Activated B cell treated with CpG ODN at 0.5 μM for 24 hours (primary cell): ENCODE data around the gene SUCLG2. TPM values are rescaled to one million over a fixed set of nuclear protein-coding genes. Genes with fewer than 3 reads are reported as not detected.

Experiments used
- ATAC-seq: fragments of 200-7000 bp; cut with Tn5 transposase; one replicate; pipeline ENCODE4 v1.10.0; 2021; ENCODE audit warnings: low read depth, mild to moderate bottlenecking, moderate library complexity
- CTCF ChIA-PET: fragments of 350-600 bp; sonication (Branson Sonifier 250); formaldehyde crosslinking; loops from one replicate; lab custom pipeline; 2021; ENCODE audit warnings: antibody characterized with exemption; lab: Charles Lee
- POLR2A ChIA-PET: fragments of 350-600 bp; sonication (Branson Sonifier 250); formaldehyde crosslinking; loops from one replicate; lab custom pipeline; 2021; ENCODE audit warnings: antibody characterized with exemption; lab: Charles Lee
- DNase-seq: peaks from one replicate; pipeline ENCODE4 v3.0.0; 2022
- H3K27ac Mint-ChIP-seq: one replicate; pipeline ENCODE4 v1.8.0; 2020; ENCODE audit warnings: mixed read lengths
- H3K27me3 Mint-ChIP-seq: one replicate; pipeline ENCODE4 v1.8.0; 2021; ENCODE audit warnings: mixed read lengths
- H3K36me3 Mint-ChIP-seq: one replicate; pipeline ENCODE4 v1.8.0; 2021; ENCODE audit warnings: low read depth, mixed read lengths
- H3K4me1 Mint-ChIP-seq: one replicate; pipeline ENCODE4 v1.8.0; 2021; ENCODE audit warnings: mixed read lengths
- H3K4me3 Mint-ChIP-seq: one replicate; pipeline ENCODE4 v1.8.0; 2020; ENCODE audit warnings: mild to moderate bottlenecking, mixed read lengths
- H3K9me3 Mint-ChIP-seq: one replicate; pipeline ENCODE4 v1.8.0; 2020; ENCODE audit warnings: mixed read lengths
- CTCF ChIP-seq: fragments of 200-600 bp; IDR thresholded peaks from one replicate; pipeline ENCODE4 v1.8.0; 2022; ENCODE audit warnings: antibody characterized with exemption, mild to moderate bottlenecking
- intact Hi-C: fragments of 100-400 bp; cut with micrococcal nuclease; formaldehyde crosslinking; loops from one replicate; pipeline ENCODE4 v1.15.1; 2024
- total RNA-seq: library from RNA; stranded (reverse); gene quantifications from 2 replicates; pipeline ENCODE4 v1.2.3, GENCODE V29; 2022

SUCLG2 gene
- total RNA-seq, 1 donor from 2014 or later, result 40.8 TPM

- TF ChIP-seq CTCF, result no peak
- Mint-ChIP-seq H3K9me3 (no peaks in the 10 kb centered on the region), H3K4me1 (peaks cover 27% of the 10 kb centered on the region), H3K4me3 (no peak overlapping the region), H3K36me3 (peaks cover 63% of the 10 kb centered on the region), H3K27me3 (no peaks in the 10 kb centered on the region), H3K27ac (no peak overlapping the region)
- intact Hi-C loops, result no loop called here
- DNase-seq (no peak), ATAC-seq (no peak)
- CTCF ChIA-PET, result no interaction called here
- POLR2A ChIA-PET, result no interaction called here
Observed at GRCh38 chr3:67619991-67620390, 34.4 kb downstream of the SUCLG2 start.

- Mint-ChIP-seq H3K27me3 (no peaks in the 10 kb centered on the region), H3K27ac (no peak overlapping the region), H3K36me3 (peaks cover 59% of the 10 kb centered on the region), H3K4me3 (no peak overlapping the region), H3K4me1 (peaks cover 12% of the 10 kb centered on the region), H3K9me3 (no peaks in the 10 kb centered on the region)
- intact Hi-C loops, result loop anchor here (2.0 kb wide), 1 partner anchor 15 kb away; no protein-coding TSS in a partner anchor
- POLR2A ChIA-PET, result no interaction called here
- CTCF ChIA-PET, result no interaction called here
- DNase-seq, result no peak
- ATAC-seq, result peak; percentile 34
- TF ChIP-seq CTCF, result no peak
Observed at GRCh38 chr3:67617518-67617917, 36.9 kb downstream of the SUCLG2 start.

GRCh38 chr3:67616046-67616445 is 38.4 kb downstream of the SUCLG2 start:
- Mint-ChIP-seq H3K27me3 (no peaks in the 10 kb centered on the region), H3K4me1 (peaks cover 11% of the 10 kb centered on the region), H3K27ac (no peak overlapping the region), H3K9me3 (no peaks in the 10 kb centered on the region), H3K4me3 (no peak overlapping the region), H3K36me3 (peaks cover 60% of the 10 kb centered on the region)
- intact Hi-C loops, result loop anchor here (2.0 kb wide), 1 partner anchor 13 kb away; no protein-coding TSS in a partner anchor
- ChIA-PET POLR2A (no interaction called here), CTCF (no interaction called here)
- no peak for TF ChIP-seq CTCF
- DNase-seq, result no peak
- ATAC-seq, result no peak

- POLR2A ChIA-PET, result no interaction called here
Observed at GRCh38 chr3:67614195-67614594, 40.2 kb downstream of the SUCLG2 start.

GRCh38 chr3:67610458-67610857 is 44.0 kb downstream of the SUCLG2 start:
- CTCF ChIA-PET, result no interaction called here

More at GRCh38 chr3:67614195-67614594, 40.2 kb downstream of the SUCLG2 start:
- CTCF ChIA-PET, result no interaction called here
- Mint-ChIP-seq H3K27me3 (no peaks in the 10 kb centered on the region), H3K27ac (no peak overlapping the region), H3K9me3 (no peaks in the 10 kb centered on the region), H3K4me3 (no peak overlapping the region), H3K4me1 (peaks cover 10% of the 10 kb centered on the region), H3K36me3 (peaks cover 66% of the 10 kb centered on the region)
- ATAC-seq (no peak), DNase-seq (no peak)
- TF ChIP-seq CTCF, result no peak
- intact Hi-C loops, result no loop called here

More at GRCh38 chr3:67610458-67610857, 44.0 kb downstream of the SUCLG2 start:
- Mint-ChIP-seq H3K9me3 (no peaks in the 10 kb centered on the region), H3K36me3 (peaks cover 71% of the 10 kb centered on the region), H3K27me3 (no peaks in the 10 kb centered on the region), H3K27ac (no peak overlapping the region), H3K4me3 (no peak overlapping the region), H3K4me1 (peaks cover 5% of the 10 kb centered on the region)
- ATAC-seq (no peak), DNase-seq (no peak)
- intact Hi-C loops, result no loop called here
- POLR2A ChIA-PET, result no interaction called here
- TF ChIP-seq CTCF, result no peak
